Effector memory CD8-positive, alpha-beta T cell (primary cell): ENCODE data around the gene ADGRG1.

Experiments
- ATAC-seq: fragments of 150-1000 bp; cut with Tn5 transposase; replicated peaks from 2 replicates; pipeline ENCODE4 v1.10.0; 2021; ENCODE audit warnings: mild to moderate bottlenecking, moderate library complexity
- DNase-seq, 3 experiments: peaks; one replicate each; pipeline ENCODE4 v3.0.0; 2021
- H3K27ac Mint-ChIP-seq, 2 donors: one replicate each; pipeline ENCODE4 v1.8.0; 2022; ENCODE audit warnings: mild to moderate bottlenecking in 2 of 2, mixed read lengths in 2 of 2, moderate library complexity in 2 of 2
- H3K27me3 Mint-ChIP-seq, 2 donors: one replicate each; pipeline ENCODE4 v1.8.0; 2022; ENCODE audit warnings: mixed read lengths in 2 of 2
- H3K36me3 Mint-ChIP-seq: one replicate; pipeline ENCODE4 v1.8.0; 2022; ENCODE audit warnings: mild to moderate bottlenecking, moderate library complexity, mixed read lengths; ENCODE audit not compliant: insufficient read depth
- H3K4me1 Mint-ChIP-seq, 2 donors: one replicate each; pipeline ENCODE4 v1.8.0; 2022; ENCODE audit warnings: low read depth in 2 of 2, mixed read lengths in 2 of 2
- H3K4me3 Mint-ChIP-seq, 2 donors: one replicate each; pipeline ENCODE4 v1.8.0; 2022; ENCODE audit warnings: mild to moderate bottlenecking in 2 of 2, mixed read lengths in 2 of 2, moderate library complexity in 2 of 2
- H3K9me3 Mint-ChIP-seq, 2 donors: one replicate each; pipeline ENCODE4 v1.8.0; 2022; ENCODE audit warnings: mixed read lengths in 2 of 2

The ADGRG1 gene

DNA sequence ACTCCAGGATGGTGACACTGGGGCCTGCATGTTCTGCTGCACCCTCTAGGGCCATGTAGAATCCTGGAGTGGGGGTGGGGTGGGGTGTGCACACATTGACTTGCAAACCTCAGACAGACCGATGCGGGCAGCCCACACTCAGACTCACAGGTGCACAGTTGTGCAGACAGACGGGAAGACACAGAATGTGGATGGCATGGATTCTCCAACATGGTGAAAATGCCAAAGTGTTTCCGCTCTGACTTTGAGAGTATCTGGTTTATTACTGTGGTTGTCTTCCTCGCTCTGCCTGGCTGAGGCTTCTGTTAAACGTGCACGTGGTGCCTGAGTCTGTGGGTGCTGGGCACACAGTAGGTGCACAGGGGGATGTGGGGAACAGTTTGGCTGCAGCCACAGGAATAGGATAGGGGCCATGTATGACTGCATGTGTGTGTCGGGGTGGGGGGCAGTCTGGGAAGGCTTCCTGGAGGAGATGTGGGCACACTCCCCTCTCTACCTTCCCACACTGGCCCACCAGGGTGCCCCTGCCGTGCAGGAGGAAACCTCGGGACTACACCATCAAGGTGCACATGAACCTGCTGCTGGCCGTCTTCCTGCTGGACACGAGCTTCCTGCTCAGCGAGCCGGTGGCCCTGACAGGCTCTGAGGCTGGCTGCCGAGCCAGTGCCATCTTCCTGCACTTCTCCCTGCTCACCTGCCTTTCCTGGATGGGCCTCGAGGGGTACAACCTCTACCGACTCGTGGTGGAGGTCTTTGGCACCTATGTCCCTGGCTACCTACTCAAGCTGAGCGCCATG lies 30.6 kb downstream of the ADGRG1 start:
- peak overlapping the region; percentile 60 to 88 for H3K27ac Mint-ChIP-seq
- peaks cover 16 to 28% of the 10 kb centered on the region in 2 donors for H3K4me1 Mint-ChIP-seq
- no peak overlapping the region for H3K4me3 Mint-ChIP-seq
- no peak for DNase-seq
- H3K9me3 Mint-ChIP-seq = no peaks in the 10 kb centered on the region
- H3K36me3 Mint-ChIP-seq = peaks cover 48% of the 10 kb centered on the region
- ATAC-seq = no peak
- no peaks in the 10 kb centered on the region for H3K27me3 Mint-ChIP-seq

GRCh38 chr16:57660715-57661463 lies 32.5 kb downstream of the ADGRG1 start:
- H3K27me3 Mint-ChIP-seq = no peaks in the 10 kb centered on the region
- H3K27ac Mint-ChIP-seq = peak overlapping the region; percentile 49 to 88
- H3K9me3 Mint-ChIP-seq = no peaks in the 10 kb centered on the region
- H3K4me3 Mint-ChIP-seq = no peak overlapping the region
- H3K4me1 Mint-ChIP-seq = peaks cover 15 to 24% of the 10 kb centered on the region in 2 donors
- ATAC-seq (no peak), DNase-seq (no peak)
- peaks cover 41% of the 10 kb centered on the region for H3K36me3 Mint-ChIP-seq

GRCh38 chr16:57661510-57661909 lies 33.1 kb downstream of the ADGRG1 start:
- peaks cover 37% of the 10 kb centered on the region for H3K36me3 Mint-ChIP-seq
- no peaks in the 10 kb centered on the region for H3K27me3 Mint-ChIP-seq
- H3K9me3 Mint-ChIP-seq = no peaks in the 10 kb centered on the region
- H3K4me1 Mint-ChIP-seq = peaks cover 9 to 18% of the 10 kb centered on the region in 2 donors
- ATAC-seq (no peak), DNase-seq (no peak)
- H3K4me3 Mint-ChIP-seq = no peak overlapping the region
- H3K27ac Mint-ChIP-seq = peak overlapping the region in 1 of 2 donors; percentile 88

DNA sequence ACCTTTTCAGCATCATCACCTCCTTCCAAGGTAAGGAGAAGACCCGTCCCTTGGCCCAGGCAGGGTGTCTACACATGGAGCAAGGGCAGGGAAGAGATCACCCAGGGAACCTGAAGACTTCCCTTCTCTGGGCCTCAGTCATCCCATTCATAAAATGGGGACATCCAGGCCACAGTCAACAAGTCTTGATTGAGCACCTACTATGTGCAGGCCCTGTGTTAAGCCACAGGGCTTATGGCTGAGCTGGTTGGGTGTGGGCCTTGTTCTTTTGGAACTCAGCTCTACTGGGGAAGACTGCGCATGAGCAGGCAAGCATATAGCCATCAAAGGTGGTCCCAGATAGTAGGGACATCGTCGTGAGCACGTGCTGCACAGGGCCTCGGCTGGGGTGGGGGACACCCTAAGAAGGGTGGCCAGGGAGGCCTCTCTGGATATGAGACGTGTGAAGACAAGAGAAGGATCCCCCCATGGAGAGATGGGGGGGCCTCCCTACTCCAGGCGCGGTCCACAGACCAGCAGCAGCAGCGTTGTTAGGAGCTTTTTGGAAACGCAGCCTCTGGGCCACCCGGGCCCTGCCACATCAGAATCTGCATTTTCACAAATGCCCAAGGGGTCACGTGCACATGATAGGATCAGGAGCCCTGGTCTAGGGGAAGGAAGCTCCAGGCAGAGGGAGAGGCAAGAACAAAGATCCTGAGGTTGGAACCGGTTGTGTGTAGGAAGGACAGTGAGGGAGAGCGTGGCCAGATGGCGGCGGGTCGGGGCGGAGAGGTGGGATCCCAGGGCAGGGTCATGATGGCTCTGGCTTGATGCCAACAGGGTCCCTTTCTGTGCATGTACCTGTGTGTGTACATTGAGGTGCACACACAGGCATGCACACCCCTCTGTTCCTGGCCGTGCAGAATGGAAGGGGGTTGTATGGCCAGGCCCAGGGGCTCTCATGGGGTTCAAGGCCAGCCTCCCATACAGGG lies 33.8 kb downstream of the ADGRG1 start:
- DNase-seq (no peak), ATAC-seq (no peak)
- H3K4me3 Mint-ChIP-seq = no peak overlapping the region
- peak overlapping the region in 1 of 2 donors; percentile 6 for H3K27ac Mint-ChIP-seq
- no peaks in the 10 kb centered on the region for H3K27me3 Mint-ChIP-seq
- H3K4me1 Mint-ChIP-seq = peaks cover 5 to 11% of the 10 kb centered on the region in 2 donors
- H3K36me3 Mint-ChIP-seq = peaks cover 30% of the 10 kb centered on the region
- H3K9me3 Mint-ChIP-seq = no peaks in the 10 kb centered on the region

GRCh38 chr16:57663436-57663835 lies 35.0 kb downstream of the ADGRG1 start:
- no peak for DNase-seq
- ATAC-seq = no peak
- no peak overlapping the region for H3K27ac Mint-ChIP-seq
- H3K4me3 Mint-ChIP-seq = no peak overlapping the region
- peaks cover 1 to 7% of the 10 kb centered on the region in 2 donors for H3K4me1 Mint-ChIP-seq
- H3K36me3 Mint-ChIP-seq = peaks cover 22% of the 10 kb centered on the region
- no peaks in the 10 kb centered on the region for H3K9me3 Mint-ChIP-seq
- no peaks in the 10 kb centered on the region for H3K27me3 Mint-ChIP-seq

GRCh38 chr16:57663917-57664661 lies 35.7 kb downstream of the ADGRG1 start:
- no peaks in the 10 kb centered on the region for H3K27me3 Mint-ChIP-seq
- DNase-seq (no peak), ATAC-seq (no peak)
- peaks cover 4 to 10% of the 10 kb centered on the region in 2 donors for H3K4me1 Mint-ChIP-seq
- peak overlapping the region in 1 of 2 donors; percentile 24 for H3K27ac Mint-ChIP-seq
- no peaks in the 10 kb centered on the region for H3K9me3 Mint-ChIP-seq
- H3K4me3 Mint-ChIP-seq = no peak overlapping the region
- peaks cover 22% of the 10 kb centered on the region for H3K36me3 Mint-ChIP-seq

- H3K4me1 Mint-ChIP-seq = peaks cover 9 to 16% of the 10 kb centered on the region in 2 donors
- no peaks in the 10 kb centered on the region for H3K9me3 Mint-ChIP-seq
- no peak for DNase-seq
- peak overlapping the region in 1 of 2 donors; percentile 24 for H3K27ac Mint-ChIP-seq
- H3K36me3 Mint-ChIP-seq = peaks cover 20% of the 10 kb centered on the region
- no peaks in the 10 kb centered on the region for H3K27me3 Mint-ChIP-seq
- no peak for ATAC-seq
- H3K4me3 Mint-ChIP-seq = no peak overlapping the region
These were observed 36.2 kb downstream of the ADGRG1 start for GRCh38 chr16:57664662-57665025.

DNA sequence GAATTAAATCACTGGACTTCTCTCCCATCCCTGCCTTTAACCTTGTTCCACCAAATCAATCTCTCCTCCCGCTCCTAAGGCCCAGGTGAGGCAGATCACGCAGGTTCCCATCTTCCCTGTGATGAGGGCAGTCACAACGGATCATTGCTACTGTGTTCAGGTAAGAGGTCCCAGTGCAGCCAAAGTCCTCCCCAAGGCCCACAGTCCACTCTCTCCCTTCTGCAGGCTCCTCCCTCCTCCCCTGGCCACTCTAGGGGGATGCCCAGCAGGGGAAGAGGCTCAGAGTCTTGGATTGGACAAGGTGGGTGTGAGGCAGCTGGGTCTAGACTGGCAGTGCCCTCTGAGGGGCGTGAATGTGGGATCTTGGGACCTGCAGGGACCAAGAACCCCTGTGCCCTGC lies 37.1 kb downstream of the ADGRG1 start:
- H3K36me3 Mint-ChIP-seq = peaks cover 14% of the 10 kb centered on the region
- no peak for ATAC-seq
- no peak for DNase-seq
- no peaks in the 10 kb centered on the region for H3K9me3 Mint-ChIP-seq
- H3K4me1 Mint-ChIP-seq = peaks cover 9 to 15% of the 10 kb centered on the region in 2 donors
- H3K27me3 Mint-ChIP-seq = no peaks in the 10 kb centered on the region
- H3K4me3 Mint-ChIP-seq = no peak overlapping the region
- H3K27ac Mint-ChIP-seq = peak overlapping the region in 1 of 2 donors; percentile 24

DNA sequence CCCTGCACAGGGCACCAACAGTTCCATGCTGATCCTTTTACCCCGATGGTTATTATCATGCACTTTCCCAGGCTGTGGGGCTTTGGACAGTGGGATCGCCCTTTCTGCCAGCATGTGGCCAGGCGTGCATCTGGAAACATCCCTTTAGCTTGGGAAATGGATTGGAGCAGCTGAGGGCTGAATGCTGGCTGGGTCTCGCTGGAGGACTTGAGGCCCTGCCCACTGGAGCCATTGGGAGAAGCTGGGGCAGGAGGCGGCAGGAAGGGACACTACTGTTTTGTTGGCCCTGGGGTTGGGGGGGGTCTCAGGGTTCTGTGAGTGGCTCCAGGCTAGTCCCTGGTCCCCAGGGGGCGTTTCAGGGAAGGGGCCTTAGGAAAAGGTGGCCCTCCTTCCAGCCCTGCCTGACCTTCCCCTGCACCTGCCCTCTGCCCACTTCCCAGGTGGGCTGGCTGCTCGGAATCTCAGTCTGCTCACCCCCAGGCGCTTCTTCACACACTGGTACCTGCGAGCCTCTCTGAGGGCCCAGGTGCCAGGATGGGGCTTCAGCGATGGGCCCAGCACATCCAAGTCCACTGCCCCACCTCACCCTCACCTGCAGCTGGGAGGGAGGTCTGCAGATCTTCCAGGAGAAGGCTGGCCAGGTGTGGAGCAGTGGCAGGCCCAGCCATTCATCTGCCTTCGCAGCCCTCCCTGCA lies 38.1 kb downstream of the ADGRG1 start:
- Mint-ChIP-seq H3K27me3 (no peaks in the 10 kb centered on the region), H3K36me3 (peaks cover 14% of the 10 kb centered on the region), H3K4me3 (no peak overlapping the region), H3K9me3 (no peaks in the 10 kb centered on the region), H3K4me1 (peaks cover 9 to 15% of the 10 kb centered on the region in 2 donors), H3K27ac (peak overlapping the region in 1 of 2 donors; percentile 41)
- DNase-seq (no peak), ATAC-seq (no peak)

DNA sequence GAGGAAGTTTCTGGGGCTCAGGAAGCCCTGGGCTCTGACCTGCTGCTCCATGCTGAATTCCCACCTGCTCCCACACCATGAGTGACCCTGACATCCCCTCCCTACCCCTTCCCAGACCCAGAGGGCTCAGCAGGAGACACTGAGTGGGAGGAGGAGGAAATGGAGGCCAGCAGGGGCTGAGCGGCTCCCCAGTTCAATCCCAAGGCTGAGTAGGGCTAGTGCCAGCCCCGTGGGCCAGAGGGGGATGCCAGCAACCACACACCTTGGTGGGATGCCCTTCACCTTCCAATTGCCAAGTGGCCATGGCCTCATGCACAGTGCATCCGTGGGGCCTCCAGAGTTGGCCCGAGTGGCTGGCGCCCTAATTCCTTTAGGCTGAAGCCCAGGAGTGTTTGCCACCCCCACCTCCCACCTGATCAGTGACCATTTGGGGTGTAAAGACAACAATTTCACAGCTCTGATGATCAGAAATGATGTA lies 38.7 kb downstream of the ADGRG1 start:
- ATAC-seq (no peak), DNase-seq (no peak)
- H3K36me3 Mint-ChIP-seq = peaks cover 10% of the 10 kb centered on the region
- H3K27ac Mint-ChIP-seq = peak overlapping the region in 1 of 2 donors; percentile 41
- peaks cover 9 to 15% of the 10 kb centered on the region in 2 donors for H3K4me1 Mint-ChIP-seq
- no peak overlapping the region for H3K4me3 Mint-ChIP-seq
- H3K9me3 Mint-ChIP-seq = no peaks in the 10 kb centered on the region
- H3K27me3 Mint-ChIP-seq = no peaks in the 10 kb centered on the region

DNA sequence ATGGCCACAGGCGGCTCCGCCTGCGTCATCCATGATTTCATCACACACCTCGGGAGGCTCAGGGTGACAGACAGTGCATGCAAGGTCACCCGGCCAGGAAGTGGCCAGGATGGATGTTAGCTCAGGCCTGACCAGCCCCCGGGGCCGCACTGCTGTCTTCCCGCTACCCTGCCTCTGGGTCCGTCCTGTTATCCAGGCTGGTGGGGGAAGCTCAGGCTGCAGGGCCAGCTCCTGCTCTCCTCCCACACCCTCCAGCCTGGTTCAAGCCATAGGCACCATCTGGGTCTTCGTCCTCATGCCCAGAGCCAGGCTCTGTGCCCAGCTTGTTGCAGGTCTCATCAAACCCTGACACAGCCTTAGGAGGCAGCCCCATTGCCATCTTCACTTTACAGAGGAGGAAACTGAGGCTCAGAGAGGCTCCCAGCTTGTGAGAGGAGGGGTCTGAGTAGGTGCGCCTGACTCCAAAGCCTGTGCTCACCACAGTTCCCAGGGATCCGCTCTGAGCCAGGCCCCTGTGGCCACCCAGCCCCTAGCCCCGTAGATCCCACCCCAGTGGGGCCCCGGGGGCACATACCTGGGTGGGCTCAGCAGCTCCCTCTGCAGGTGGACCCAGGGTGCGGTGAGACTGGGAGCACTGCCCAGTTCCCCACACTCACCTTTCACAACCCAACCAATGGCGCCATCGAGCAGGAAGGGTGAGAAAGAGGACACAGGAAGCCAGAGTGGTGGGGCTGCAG lies 39.3 kb downstream of the ADGRG1 start:
- ATAC-seq (peak; percentile 75), DNase-seq (no peak)
- H3K4me3 Mint-ChIP-seq = no peak overlapping the region
- H3K9me3 Mint-ChIP-seq = no peaks in the 10 kb centered on the region
- H3K4me1 Mint-ChIP-seq = peaks cover 9 to 15% of the 10 kb centered on the region in 2 donors
- no peak overlapping the region for H3K27ac Mint-ChIP-seq
- H3K36me3 Mint-ChIP-seq = peaks cover 10% of the 10 kb centered on the region
- H3K27me3 Mint-ChIP-seq = no peaks in the 10 kb centered on the region

- peak within 1 kb of the TSS; percentile 74 to 75 for H3K27ac Mint-ChIP-seq
- peaks cover 9 to 15% of the 10 kb centered on the region in 2 donors for H3K4me1 Mint-ChIP-seq
- H3K36me3 Mint-ChIP-seq = peaks cover 10% of the 10 kb centered on the region
- no peak within 1 kb of the TSS for H3K4me3 Mint-ChIP-seq
- ATAC-seq (no peak), DNase-seq (no peak)
- H3K9me3 Mint-ChIP-seq = no peaks in the 10 kb centered on the region
- no peaks in the 10 kb centered on the region for H3K27me3 Mint-ChIP-seq
These were observed 39.8 kb downstream of the ADGRG1 start, which contains the start of gene ADGRG3 for GRCh38 chr16:57668263-57668571. Gene ADGRG3 (plus strand): TSS chr16:57668306. CDS start chr16:57668348, 42 bp downstream.
